Neural cell (in vitro differentiated cells): ENCODE data around the gene RFX8. TPM values are rescaled to one million over a fixed set of nuclear protein-coding genes. Genes with fewer than 3 reads are reported as not detected.

Source experiments
- H2AFZ ChIP-seq: fragments of 200-600, 300-800 bp; sonication (generic), shearing (Covaris generic); 2 replicates; pipeline ENCODE4 v1.6.0; 2014; ENCODE audit warnings: low read depth, mild to moderate bottlenecking, antibody characterized with exemption, low read length, moderate library complexity
- H3F3A ChIP-seq: fragments of 200-600 bp; shearing (Covaris generic); 2 replicates; pipeline ENCODE4 v1.6.1; 2016; ENCODE audit warnings: mild to moderate bottlenecking, moderate library complexity, mixed read lengths, antibody characterized with exemption, low read length; ENCODE audit not compliant: insufficient read depth, poor library complexity, severe bottlenecking
- H3K27ac ChIP-seq: fragments of 200-600, 300-800 bp; sonication (generic), shearing (Covaris generic); 2 replicates; pipeline ENCODE4 v1.5.1; 2014; ENCODE audit warnings: mild to moderate bottlenecking, low read length, moderate library complexity
- H3K27me3 ChIP-seq: fragments of 300-800, 200-600 bp; sonication (generic), shearing (Covaris generic); 2 replicates; pipeline ENCODE4 v1.6.0; 2014; ENCODE audit warnings: mild to moderate bottlenecking, low read depth, low read length, moderate library complexity; ENCODE audit not compliant: insufficient read depth
- H3K36me3 ChIP-seq: fragments of 300-800, 200-600 bp; sonication (generic), shearing (Covaris generic); 2 replicates; pipeline ENCODE4 v1.5.1; 2014; ENCODE audit warnings: mild to moderate bottlenecking, antibody characterized with exemption, low read length, moderate library complexity; ENCODE audit not compliant: insufficient read depth
- H3K4me2 ChIP-seq: fragments of 300-800, 200-600 bp; sonication (generic), shearing (Covaris generic); 2 replicates; pipeline ENCODE4 v1.6.0; 2014; ENCODE audit warnings: mild to moderate bottlenecking, low read length
- H3K4me3 ChIP-seq: fragments of 300-800, 200-600 bp; sonication (generic), shearing (Covaris generic); 2 replicates; pipeline ENCODE4 v1.5.1; 2014; ENCODE audit warnings: mild to moderate bottlenecking, low read length, moderate library complexity
- H3K79me2 ChIP-seq: fragments of 200-600 bp; shearing (Covaris generic); replicated peaks from 2 replicates; pipeline ENCODE4 v1.6.0; 2014; ENCODE audit warnings: mild to moderate bottlenecking, low read length, moderate library complexity; ENCODE audit not compliant: insufficient read depth
- H3K9ac ChIP-seq: fragments of 300-800, 200-600 bp; sonication (generic), shearing (Covaris generic); 2 replicates; pipeline ENCODE4 v1.6.1; 2016; ENCODE audit warnings: mild to moderate bottlenecking, low read length, mixed read lengths
- H3K9me2 ChIP-seq: fragments of 200-600 bp; shearing (Covaris generic); 2 replicates; pipeline ENCODE4 v1.6.1; 2016; ENCODE audit warnings: mild to moderate bottlenecking, low read length, mixed read lengths; ENCODE audit not compliant: insufficient read depth
- H3K9me3 ChIP-seq: fragments of 200-600, 300-800 bp; sonication (generic), shearing (Covaris generic); 2 replicates; pipeline ENCODE4 v1.6.1; 2016; ENCODE audit warnings: mild to moderate bottlenecking, mixed run types, low read length, moderate library complexity, mixed read lengths
- H4K20me1 ChIP-seq: fragments of 200-600 bp; shearing (Covaris generic); 2 replicates; pipeline ENCODE4 v1.6.1; 2016; ENCODE audit warnings: mild to moderate bottlenecking, mixed run types; ENCODE audit not compliant: insufficient read depth
- CTCF ChIP-seq: fragments of 450-650 bp; IDR thresholded peaks from 2 replicates; pipeline ENCODE4 v1.5.1; 2014; ENCODE audit warnings: antibody characterized with exemption, mild to moderate bottlenecking, moderate library complexity; ENCODE audit not compliant: poor library complexity, severe bottlenecking
- EP300 ChIP-seq: fragments of 450-650 bp; conservative IDR thresholded peaks from 2 replicates; pipeline ENCODE4 v1.6.1; 2014; ENCODE audit warnings: antibody characterized with exemption, mild to moderate bottlenecking, moderate library complexity; ENCODE audit not compliant: poor library complexity, severe bottlenecking
- EZH2 ChIP-seq: fragments of 200-600, 300-800 bp; shearing (Covaris generic), sonication (generic); IDR thresholded peaks from 2 replicates; pipeline ENCODE4 v1.6.1; 2014; ENCODE audit warnings: antibody characterized with exemption, low read length, borderline replicate concordance, mild to moderate bottlenecking; ENCODE audit not compliant: insufficient read depth, poor library complexity, severe bottlenecking
- MXI1 ChIP-seq: fragments of 450-650 bp; conservative IDR thresholded peaks from 2 replicates; pipeline ENCODE4 v1.6.1; 2014; ENCODE audit warnings: antibody characterized with exemption, mild to moderate bottlenecking; ENCODE audit not compliant: poor library complexity, severe bottlenecking
- POLR2AphosphoS5 ChIP-seq: IDR thresholded peaks from 2 replicates; pipeline ENCODE4 v1.6.1; 2012
- RAD21 ChIP-seq: fragments of 450-650 bp; conservative IDR thresholded peaks from 2 replicates; pipeline ENCODE4 v1.6.1; 2014; ENCODE audit warnings: antibody characterized with exemption, mild to moderate bottlenecking, moderate library complexity
- REST ChIP-seq: IDR thresholded peaks from 2 replicates; pipeline ENCODE4 v1.6.1; 2012; ENCODE audit warnings: borderline replicate concordance
- SMC3 ChIP-seq: fragments of 450-650 bp; conservative IDR thresholded peaks from 2 replicates; pipeline ENCODE4 v1.6.1; 2014; ENCODE audit warnings: antibody characterized with exemption, mild to moderate bottlenecking, moderate library complexity; ENCODE audit not compliant: poor library complexity
- TAF1 ChIP-seq: IDR thresholded peaks from 2 replicates; pipeline ENCODE4 v1.6.1; 2012; ENCODE audit warnings: low read depth
- polyA plus RNA-seq: library from polyadenylated mRNA; depleted of rRNA; stranded (reverse); fragments of >200 nt; gene quantifications from 2 replicates; pipeline ENCODE4 v1.2.3, GENCODE V29; 2014

Gene RFX8
- polyA plus RNA-seq, 1 donor from 2014 or later: not detected

GRCh38 chr2:101476605-101477208, 1.8 kb upstream of the RFX8 start:
- H3K9ac ChIP-seq: no peak overlapping the region
- H3K4me3 ChIP-seq: no peak overlapping the region
- no peak overlapping the region for H3K27ac ChIP-seq
- no peaks in the 10 kb centered on the region for H3K9me3 ChIP-seq
- H4K20me1 ChIP-seq: no peaks in the 10 kb centered on the region
- no peak overlapping the region for H3K4me2 ChIP-seq
- no peaks in the 10 kb centered on the region for H3K79me2 ChIP-seq
- peaks cover 20% of the 10 kb centered on the region for H3K27me3 ChIP-seq
- H2AFZ ChIP-seq: no peak overlapping the region
- no peaks in the 10 kb centered on the region for H3K9me2 ChIP-seq
- no peaks in the 10 kb centered on the region for H3K36me3 ChIP-seq
- no peaks in the 10 kb centered on the region for H3F3A ChIP-seq
- TF ChIP-seq TAF1: no peak
- no peak for TF ChIP-seq REST
- TF ChIP-seq EZH2: no peak
- no peak for TF ChIP-seq RAD21
- TF ChIP-seq POLR2AphosphoS5: no peak
- no peak for TF ChIP-seq SMC3
- no peak for TF ChIP-seq MXI1

- H3K9ac ChIP-seq: peak overlapping the region; percentile 1
- H3K79me2 ChIP-seq: no peaks in the 10 kb centered on the region
- H3K27ac ChIP-seq: no peak overlapping the region
- H3K9me2 ChIP-seq: no peaks in the 10 kb centered on the region
- H3K9me3 ChIP-seq: no peaks in the 10 kb centered on the region
- no peak overlapping the region for H2AFZ ChIP-seq
- H3K4me2 ChIP-seq: no peak overlapping the region
- peaks cover 20% of the 10 kb centered on the region for H3K27me3 ChIP-seq
- TF ChIP-seq SMC3 (no peak), POLR2AphosphoS5 (no peak), EP300 (no peak), RAD21 (no peak), CTCF (no peak), MXI1 (no peak), EZH2 (no peak)
- peak overlapping the region; percentile 50 for H3K4me3 ChIP-seq
- H4K20me1 ChIP-seq: no peaks in the 10 kb centered on the region
- H3K36me3 ChIP-seq: no peaks in the 10 kb centered on the region
- no peaks in the 10 kb centered on the region for H3F3A ChIP-seq
Measured at GRCh38 chr2:101473911-101474701, 806 bp downstream of the RFX8 start.
